Effector memory CD8-positive, alpha-beta T cell (primary cell): ENCODE data around the gene PLA2G6.

Source experiments
- ATAC-seq: fragments of 150-1000 bp; cut with Tn5 transposase; replicated peaks from 2 replicates; pipeline ENCODE4 v1.10.0; 2021; ENCODE audit warnings: mild to moderate bottlenecking, moderate library complexity
- DNase-seq, 3 experiments: peaks; one replicate each; pipeline ENCODE4 v3.0.0; 2021
- H3K27ac Mint-ChIP-seq, 2 donors: one replicate each; pipeline ENCODE4 v1.8.0; 2022; ENCODE audit warnings: mild to moderate bottlenecking in 2 of 2, mixed read lengths in 2 of 2, moderate library complexity in 2 of 2
- H3K27me3 Mint-ChIP-seq, 2 donors: one replicate each; pipeline ENCODE4 v1.8.0; 2022; ENCODE audit warnings: mixed read lengths in 2 of 2
- H3K36me3 Mint-ChIP-seq: one replicate; pipeline ENCODE4 v1.8.0; 2022; ENCODE audit warnings: mild to moderate bottlenecking, moderate library complexity, mixed read lengths; ENCODE audit not compliant: insufficient read depth
- H3K4me1 Mint-ChIP-seq, 2 donors: one replicate each; pipeline ENCODE4 v1.8.0; 2022; ENCODE audit warnings: low read depth in 2 of 2, mixed read lengths in 2 of 2
- H3K4me3 Mint-ChIP-seq, 2 donors: one replicate each; pipeline ENCODE4 v1.8.0; 2022; ENCODE audit warnings: mild to moderate bottlenecking in 2 of 2, mixed read lengths in 2 of 2, moderate library complexity in 2 of 2
- H3K9me3 Mint-ChIP-seq, 2 donors: one replicate each; pipeline ENCODE4 v1.8.0; 2022; ENCODE audit warnings: mixed read lengths in 2 of 2

PLA2G6 gene

DNA sequence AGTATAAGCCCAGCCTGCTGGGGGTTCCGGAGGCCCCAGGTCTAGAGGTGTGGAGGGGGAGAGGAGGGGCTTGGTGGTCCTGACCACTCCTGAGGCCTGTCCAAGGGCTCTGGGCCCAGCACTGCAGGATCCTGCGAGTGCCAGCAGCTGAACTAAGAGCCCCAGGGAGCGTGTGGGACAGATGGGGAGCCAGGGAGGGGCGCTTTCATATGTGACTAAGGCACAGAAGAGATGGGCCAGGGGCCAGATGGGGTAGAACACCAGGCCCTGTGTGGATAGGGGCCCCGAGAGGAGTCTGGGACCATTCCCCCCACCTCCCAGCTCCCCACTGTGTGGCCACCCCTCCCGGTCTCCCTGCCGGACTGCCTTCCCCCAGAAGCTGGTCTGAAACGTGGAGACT, 38.5 kb upstream of the PLA2G6 start:
- Mint-ChIP-seq H3K4me1 (peaks cover 6 to 28% of the 10 kb centered on the region in 2 donors), H3K36me3 (peaks cover 74% of the 10 kb centered on the region), H3K27me3 (no peaks in the 10 kb centered on the region), H3K27ac (peak overlapping the region; percentile 84 to 95), H3K9me3 (no peaks in the 10 kb centered on the region), H3K4me3 (no peak overlapping the region)
- ATAC-seq (no peak), DNase-seq (no peak)

- no peak for DNase-seq
- ATAC-seq = no peak
- H3K4me3 Mint-ChIP-seq = peak overlapping the region in 1 of 2 donors; percentile 57
- H3K4me1 Mint-ChIP-seq = peaks cover 6 to 32% of the 10 kb centered on the region in 2 donors
- peak overlapping the region; percentile 84 to 95 for H3K27ac Mint-ChIP-seq
- no peaks in the 10 kb centered on the region for H3K9me3 Mint-ChIP-seq
- H3K27me3 Mint-ChIP-seq = no peaks in the 10 kb centered on the region
- peaks cover 79% of the 10 kb centered on the region for H3K36me3 Mint-ChIP-seq
Measured at GRCh38 chr22:38219632-38220031, 38.0 kb upstream of the PLA2G6 start.

- Mint-ChIP-seq H3K4me1 (peaks cover 6 to 34% of the 10 kb centered on the region in 2 donors), H3K27me3 (no peaks in the 10 kb centered on the region), H3K9me3 (no peaks in the 10 kb centered on the region), H3K27ac (peak overlapping the region; percentile 84 to 95), H3K36me3 (peaks cover 81% of the 10 kb centered on the region), H3K4me3 (peak overlapping the region in 1 of 2 donors; percentile 57)
- ATAC-seq = peak; percentile 59
- DNase-seq = peak in 2 of 3 experiments; percentile 54 to 61
Measured at GRCh38 chr22:38218661-38219622, 37.3 kb upstream of the PLA2G6 start.

GRCh38 chr22:38215156-38216038, 33.8 kb upstream of the PLA2G6 start:
- Mint-ChIP-seq H3K9me3 (no peaks in the 10 kb centered on the region), H3K4me3 (peak overlapping the region; percentile 52 to 75), H3K27ac (peak overlapping the region; percentile 59 to 95), H3K36me3 (peaks cover 76% of the 10 kb centered on the region), H3K27me3 (no peaks in the 10 kb centered on the region), H3K4me1 (peaks cover 11 to 34% of the 10 kb centered on the region in 2 donors)
- ATAC-seq (no peak), DNase-seq (no peak)

GRCh38 chr22:38214302-38215056, 32.8 kb upstream of the PLA2G6 start:
- H3K4me3 Mint-ChIP-seq = peak overlapping the region; percentile 52 to 75
- ATAC-seq = peak; percentile 68
- no peaks in the 10 kb centered on the region for H3K27me3 Mint-ChIP-seq
- H3K27ac Mint-ChIP-seq = peak overlapping the region; percentile 59 to 95
- peaks cover 11 to 30% of the 10 kb centered on the region in 2 donors for H3K4me1 Mint-ChIP-seq
- H3K36me3 Mint-ChIP-seq = peaks cover 73% of the 10 kb centered on the region
- H3K9me3 Mint-ChIP-seq = no peaks in the 10 kb centered on the region
- peak; percentile 61 to 76 (median 69) for DNase-seq

- no peak for ATAC-seq
- Mint-ChIP-seq H3K27ac (peak overlapping the region in 1 of 2 donors; percentile 3), H3K4me3 (peak overlapping the region in 1 of 2 donors; percentile 70), H3K9me3 (no peaks in the 10 kb centered on the region), H3K4me1 (peaks cover 6 to 26% of the 10 kb centered on the region in 2 donors), H3K36me3 (peaks cover 68% of the 10 kb centered on the region), H3K27me3 (no peaks in the 10 kb centered on the region)
- DNase-seq = no peak
Measured at GRCh38 chr22:38213990-38214301, 32.3 kb upstream of the PLA2G6 start.

GRCh38 chr22:38213319-38213989, 31.8 kb upstream of the PLA2G6 start:
- Mint-ChIP-seq H3K4me3 (peak overlapping the region in 1 of 2 donors; percentile 70), H3K4me1 (peaks cover 6 to 21% of the 10 kb centered on the region in 2 donors), H3K27me3 (no peaks in the 10 kb centered on the region), H3K36me3 (peaks cover 63% of the 10 kb centered on the region), H3K9me3 (no peaks in the 10 kb centered on the region), H3K27ac (peak overlapping the region in 1 of 2 donors; percentile 3)
- ATAC-seq (no peak), DNase-seq (no peak)

DNA sequence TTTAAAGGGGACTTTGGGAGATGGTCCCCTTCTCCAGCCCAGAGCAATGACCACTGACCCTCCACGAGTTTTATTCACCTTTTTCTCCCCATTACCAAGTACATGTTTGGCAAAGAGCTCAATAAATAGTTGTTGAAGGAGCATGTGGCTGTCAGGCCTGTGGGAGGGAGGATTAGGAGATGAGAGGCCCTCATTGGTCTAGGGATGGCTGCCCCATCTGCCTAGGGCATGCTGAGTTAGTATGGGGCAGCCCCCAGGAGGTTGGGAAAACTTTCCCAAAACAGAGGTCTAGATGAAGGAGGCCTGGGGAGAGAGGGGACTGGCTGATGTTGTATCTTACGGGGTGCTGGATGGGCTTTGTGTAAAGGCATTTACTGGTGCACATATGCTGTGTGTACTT, 30.8 kb upstream of the PLA2G6 start:
- peak overlapping the region in 1 of 2 donors; percentile 41 for H3K27ac Mint-ChIP-seq
- H3K36me3 Mint-ChIP-seq = peaks cover 55% of the 10 kb centered on the region
- no peaks in the 10 kb centered on the region for H3K9me3 Mint-ChIP-seq
- DNase-seq (no peak), ATAC-seq (no peak)
- no peaks in the 10 kb centered on the region for H3K27me3 Mint-ChIP-seq
- peaks cover 6 to 16% of the 10 kb centered on the region in 2 donors for H3K4me1 Mint-ChIP-seq
- no peak overlapping the region for H3K4me3 Mint-ChIP-seq

GRCh38 chr22:38211556-38211955, 29.9 kb upstream of the PLA2G6 start:
- peaks cover 6 to 16% of the 10 kb centered on the region in 2 donors for H3K4me1 Mint-ChIP-seq
- ATAC-seq = no peak
- no peak overlapping the region for H3K4me3 Mint-ChIP-seq
- DNase-seq = no peak
- no peaks in the 10 kb centered on the region for H3K27me3 Mint-ChIP-seq
- peak overlapping the region in 1 of 2 donors; percentile 41 for H3K27ac Mint-ChIP-seq
- no peaks in the 10 kb centered on the region for H3K9me3 Mint-ChIP-seq
- peaks cover 47% of the 10 kb centered on the region for H3K36me3 Mint-ChIP-seq

- Mint-ChIP-seq H3K27ac (peak overlapping the region in 1 of 2 donors; percentile 77), H3K4me3 (no peak overlapping the region), H3K36me3 (peaks cover 41% of the 10 kb centered on the region), H3K4me1 (peaks cover 21 to 25% of the 10 kb centered on the region in 2 donors), H3K9me3 (no peaks in the 10 kb centered on the region), H3K27me3 (no peaks in the 10 kb centered on the region)
- DNase-seq = no peak
- ATAC-seq = no peak
Measured at GRCh38 chr22:38208551-38208968, 26.9 kb upstream of the PLA2G6 start.

GRCh38 chr22:38207898-38208432, 26.3 kb upstream of the PLA2G6 start:
- ATAC-seq (no peak), DNase-seq (no peak)
- H3K4me3 Mint-ChIP-seq = no peak overlapping the region
- H3K27ac Mint-ChIP-seq = peak overlapping the region; percentile 32 to 77
- H3K36me3 Mint-ChIP-seq = peaks cover 46% of the 10 kb centered on the region
- no peaks in the 10 kb centered on the region for H3K9me3 Mint-ChIP-seq
- no peaks in the 10 kb centered on the region for H3K27me3 Mint-ChIP-seq
- peaks cover 16 to 24% of the 10 kb centered on the region in 2 donors for H3K4me1 Mint-ChIP-seq
